Mesenchymal stem cell (in vitro differentiated cells and primary cell): ENCODE measurements around the gene NDUFB11. TPM values are rescaled to one million over a fixed set of nuclear protein-coding genes. Genes with fewer than 3 reads are reported as not detected.

Experiments
- small RNA-seq: library from polyadenylated mRNA; stranded (forward); fragments of <200 nt; extraction: miRNeasy Mini kit (QIAGEN cat#:217004); gene quantifications from one replicate; pipeline ENCODE3, GENCODE V24; 2013; ENCODE audit warnings: low read depth

Gene NDUFB11

Small RNA genes within 50 kb of the gene (small RNA-seq; reads per million reads assigned to genes)
- gene RNU12-2P = not detected
